Measurements from ENCODE around the gene PPP1R13B.
"Not testable (repeated sequence)": the region's sequence is repeated elsewhere in the genome, so short reads cannot be mapped to it uniquely, and the experiment has no call there.

PPP1R13B gene

DNA sequence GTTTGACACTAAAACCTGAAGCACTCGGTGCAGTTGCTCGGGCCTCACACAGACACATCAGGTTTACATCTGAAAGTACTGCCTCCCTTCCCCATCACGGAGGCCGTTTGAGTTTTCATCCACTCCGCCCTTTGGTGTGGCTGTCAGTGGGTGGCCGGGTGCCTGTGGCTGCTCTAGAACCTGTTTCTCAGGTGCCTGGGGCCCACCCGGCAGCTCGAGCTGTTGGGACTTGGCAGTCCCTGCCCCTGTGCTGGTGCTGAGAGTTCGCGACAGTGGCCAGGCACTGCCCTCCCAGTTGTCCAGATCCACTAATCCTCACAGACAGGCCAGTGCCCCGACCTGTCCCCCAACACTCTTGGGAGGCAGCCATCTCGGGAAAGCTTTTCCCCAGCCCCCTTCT lies 154.5 kb downstream of the PPP1R13B start:
- H3K9me3 ChIP-seq (replicated peaks in 1 of 11), result no peaks in the 10 kb centered on the region
- peak overlapping the region in 2 of 11 experiments; percentile 71 to 87; a peak in 4 of 22 replicates for H3K4me2 ChIP-seq
- peaks cover 51 to 97% (median 86%) of the 10 kb centered on the region in 10 experiments for H3K4me1 ChIP-seq
- no peaks in the 10 kb centered on the region for H3K27me3 ChIP-seq
- peaks cover 75 to 99% (median 95%) of the 10 kb centered on the region in 11 experiments for H4K20me1 ChIP-seq
- peak overlapping the region in 6 of 11 experiments; percentile 1 to 30 (median 18); a peak in 5 of 22 replicates for H3K9ac ChIP-seq
- peak overlapping the region in 4 of 11 experiments; percentile 42 to 69 (median 50); a peak in 5 of 22 replicates for H3K27ac ChIP-seq
- H3K36me3 ChIP-seq, result peaks cover 45 to 96% (median 66%) of the 10 kb centered on the region in 11 experiments
- TF ChIP-seq Cebpa-rat (IDR thresholded peaks at IDR 0.05), result no peak
- no peak overlapping the region for H3K4me3 ChIP-seq

DNA sequence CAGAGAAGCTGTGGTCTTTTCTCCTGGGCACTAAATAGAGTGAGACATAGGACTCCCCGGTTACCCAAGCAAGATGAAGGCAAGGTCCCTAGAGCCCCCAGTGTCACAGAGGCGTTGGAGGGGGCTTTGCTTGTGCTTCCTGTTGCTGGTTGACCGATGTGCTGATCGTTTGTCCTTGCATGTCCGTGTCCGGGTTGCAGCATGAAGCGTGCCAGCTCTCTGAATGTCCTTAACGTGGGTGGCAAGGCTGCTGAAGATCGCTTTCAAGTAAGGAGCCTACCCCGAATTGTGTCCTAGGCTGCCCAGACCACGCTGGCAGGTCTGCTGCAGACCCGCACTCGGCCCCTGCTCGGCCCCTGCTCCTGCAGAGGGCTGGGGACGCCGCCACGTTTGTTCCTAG lies 155.2 kb downstream of the PPP1R13B start:
- H3K36me3 ChIP-seq, result peaks cover 46 to 96% (median 66%) of the 10 kb centered on the region in 11 experiments

DNA sequence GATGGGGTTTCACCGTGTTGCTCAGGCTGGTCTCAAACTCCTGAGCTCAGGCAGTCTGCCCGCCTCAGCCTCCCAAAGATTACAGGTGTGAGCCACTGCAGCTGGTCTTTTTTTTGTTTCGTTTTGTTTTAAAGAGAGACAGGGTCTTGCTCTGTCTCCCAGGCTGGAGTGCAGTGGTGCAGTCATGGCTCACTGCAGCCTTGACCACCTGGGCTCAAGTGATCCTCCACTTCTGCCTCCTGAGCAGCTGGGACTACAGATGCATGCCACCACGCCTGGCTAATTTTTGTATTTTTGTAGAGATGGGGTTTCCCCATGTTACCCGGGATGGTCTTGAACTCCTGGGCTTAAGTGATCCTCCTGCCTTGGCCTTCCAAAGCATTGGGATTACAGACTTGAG lies 155.7 kb downstream of the PPP1R13B start:
- not testable (repeated sequence) for H3K9me3 ChIP-seq (replicated peaks in 1 of 11); H3K27me3 ChIP-seq; H3K4me3 ChIP-seq
- H3K9ac ChIP-seq, result peak overlapping the region in 6 of 11 experiments; percentile 1 to 58 (median 34); a peak in 7 of 22 replicates
- H4K20me1 ChIP-seq, result peaks cover 65 to 99% (median 86%) of the 10 kb centered on the region in 11 experiments
- peaks cover 49 to 96% (median 68%) of the 10 kb centered on the region in 11 experiments for H3K36me3 ChIP-seq
- H3K4me1 ChIP-seq, result peaks cover 40 to 84% (median 74%) of the 10 kb centered on the region in 10 experiments
- H3K27ac ChIP-seq, result peak overlapping the region in 5 of 11 experiments; percentile 13 to 69 (median 55); a peak in 9 of 22 replicates
- H3K4me2 ChIP-seq, result peak overlapping the region; percentile 20 to 87 (median 70); a peak in 19 of 22 replicates

More for the DNA sequence above, 155.2 kb downstream of the PPP1R13B start:
- no peak for TF ChIP-seq Cebpa-rat (IDR thresholded peaks at IDR 0.05)
- H3K27me3 ChIP-seq, result no peaks in the 10 kb centered on the region
- H3K9ac ChIP-seq, result peak overlapping the region in 7 of 11 experiments; percentile 1 to 58 (median 23); a peak in 8 of 22 replicates
- H3K4me1 ChIP-seq, result peaks cover 46 to 89% (median 79%) of the 10 kb centered on the region in 10 experiments
- H3K9me3 ChIP-seq (replicated peaks in 1 of 11), result no peaks in the 10 kb centered on the region
- peaks cover 70 to 99% (median 90%) of the 10 kb centered on the region in 11 experiments for H4K20me1 ChIP-seq
- H3K4me2 ChIP-seq, result peak overlapping the region in 10 of 11 experiments; percentile 2 to 87 (median 70); a peak in 16 of 22 replicates
- peak overlapping the region in 6 of 11 experiments; percentile 13 to 69 (median 48); a peak in 9 of 22 replicates for H3K27ac ChIP-seq
- no peak overlapping the region; a peak in 1 of 20 replicates for H3K4me3 ChIP-seq

DNA sequence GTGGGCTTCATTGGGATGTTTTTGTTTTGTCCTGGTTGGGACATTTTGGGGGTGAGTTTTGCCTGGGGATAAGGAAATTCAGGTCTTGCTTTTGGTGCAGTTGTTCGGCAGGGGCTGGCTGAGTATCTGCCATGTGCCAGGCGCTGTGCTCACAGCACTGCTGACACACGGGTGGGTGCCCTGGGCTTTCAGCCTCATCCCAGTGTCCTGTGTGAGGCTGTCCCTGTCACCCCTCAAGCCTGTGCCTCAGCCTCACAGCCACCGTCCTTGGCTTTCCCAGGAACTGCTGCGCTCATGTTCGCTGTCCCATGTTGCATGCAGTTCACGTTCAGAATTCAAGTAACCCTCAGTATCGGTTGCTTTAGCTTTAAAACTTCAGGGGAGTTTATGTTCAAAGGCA lies 157.0 kb downstream of the PPP1R13B start:
- H4K20me1 ChIP-seq, result peaks cover 63 to 100% (median 83%) of the 10 kb centered on the region in 11 experiments; a peak in 21 of 22 replicates
- H3K27ac ChIP-seq, result peak overlapping the region in 3 of 11 experiments; percentile 2 to 55 (median 18); a peak in 2 of 22 replicates
- peaks cover 61 to 100% (median 80%) of the 10 kb centered on the region in 11 experiments for H3K36me3 ChIP-seq

GRCh38 chr14:103688906-103689902 lies 158.2 kb downstream of the PPP1R13B start:
- peaks cover 64 to 100% (median 85%) of the 10 kb centered on the region in 11 experiments for H3K36me3 ChIP-seq
- no peak for TF ChIP-seq Cebpa-rat (IDR thresholded peaks at IDR 0.05)
- no peak overlapping the region for H3K27ac ChIP-seq
- peaks cover 59 to 100% (median 83%) of the 10 kb centered on the region in 11 experiments; a peak in 21 of 22 replicates for H4K20me1 ChIP-seq
- H3K9ac ChIP-seq, result 0 out of 22 replicates have a peak overlapping the region, but pooled peaks of 1 of the 11 experiments have one; percentile 21
- no peak overlapping the region for H3K4me3 ChIP-seq
- no peaks in the 10 kb centered on the region for H3K9me3 ChIP-seq (replicated peaks in 1 of 11)
- H3K4me1 ChIP-seq, result peaks cover 17 to 60% (median 50%) of the 10 kb centered on the region in 10 experiments; a peak in 19 of 20 replicates
- H3K4me2 ChIP-seq, result peak overlapping the region in 6 of 11 experiments; percentile 10 to 87 (median 73); a peak in 5 of 22 replicates
- no peaks in the 10 kb centered on the region for H3K27me3 ChIP-seq

More for the DNA sequence above, 157.0 kb downstream of the PPP1R13B start:
- Histone ChIP-seq H3K4me2 (peak overlapping the region in 9 of 11 experiments; percentile 0 to 87 (median 71); a peak in 14 of 22 replicates), H3K9me3 (replicated peaks in 1 of 11) (no peaks in the 10 kb centered on the region), H3K27me3 (no peaks in the 10 kb centered on the region), H3K4me1 (peaks cover 28 to 72% (median 61%) of the 10 kb centered on the region in 10 experiments), H3K4me3 (no peak overlapping the region), H3K9ac (peak overlapping the region in 4 of 11 experiments; percentile 2 to 14 (median 7); a peak in 1 of 22 replicates)
- no peak for TF ChIP-seq Cebpa-rat (IDR thresholded peaks at IDR 0.05)

DNA sequence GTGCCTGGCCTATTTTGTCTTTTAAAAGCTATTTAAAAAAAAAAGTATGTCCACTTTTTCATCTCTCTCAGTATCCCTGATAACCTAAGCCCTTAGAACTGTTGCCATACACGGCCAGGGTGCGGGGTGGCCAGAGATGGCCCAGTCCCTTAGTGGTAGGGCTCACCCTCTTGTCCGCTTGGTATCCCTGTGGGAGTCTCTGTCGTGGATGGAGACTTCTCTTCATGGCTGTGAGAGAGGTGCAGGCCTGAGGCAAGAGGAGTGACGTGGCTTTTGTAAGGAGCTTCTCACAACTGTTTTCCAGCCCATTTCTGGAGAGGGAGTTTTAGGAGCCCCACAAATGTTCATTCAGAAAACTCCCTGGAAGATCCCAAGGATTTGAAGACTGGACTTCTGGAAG lies 158.9 kb downstream of the PPP1R13B start:
- no peak overlapping the region for H3K27ac ChIP-seq
- H3K4me3 ChIP-seq, result no peak overlapping the region
- 0 out of 22 replicates have a peak overlapping the region, but pooled peaks of 1 of the 11 experiments have one; percentile 13 for H3K9ac ChIP-seq
- H3K9me3 ChIP-seq (replicated peaks in 1 of 11), result no peaks in the 10 kb centered on the region
- peaks cover 17 to 53% (median 42%) of the 10 kb centered on the region in 10 experiments; a peak in 19 of 20 replicates for H3K4me1 ChIP-seq
- peaks cover 55 to 100% (median 83%) of the 10 kb centered on the region in 11 experiments; a peak in 21 of 22 replicates for H4K20me1 ChIP-seq
- peaks cover 64 to 100% (median 85%) of the 10 kb centered on the region in 11 experiments for H3K36me3 ChIP-seq
- no peak overlapping the region for H3K4me2 ChIP-seq
- no peaks in the 10 kb centered on the region for H3K27me3 ChIP-seq
- no peak for TF ChIP-seq Cebpa-rat (IDR thresholded peaks at IDR 0.05)

- Histone ChIP-seq H3K9me3 (replicated peaks in 1 of 11) (no peaks in the 10 kb centered on the region), H4K20me1 (peaks cover 49 to 100% (median 83%) of the 10 kb centered on the region in 11 experiments; a peak in 21 of 22 replicates), H3K27ac (no peak overlapping the region), H3K27me3 (no peaks in the 10 kb centered on the region), H3K4me2 (no peak overlapping the region), H3K4me3 (no peak overlapping the region), H3K36me3 (peaks cover 64 to 100% (median 85%) of the 10 kb centered on the region in 11 experiments), H3K4me1 (peaks cover 17 to 46% (median 35%) of the 10 kb centered on the region in 10 experiments; a peak in 19 of 20 replicates), H3K9ac (no peak overlapping the region)
- no peak for TF ChIP-seq Cebpa-rat (IDR thresholded peaks at IDR 0.05)
Measured at GRCh38 chr14:103687712-103688111, 159.7 kb downstream of the PPP1R13B start.

DNA sequence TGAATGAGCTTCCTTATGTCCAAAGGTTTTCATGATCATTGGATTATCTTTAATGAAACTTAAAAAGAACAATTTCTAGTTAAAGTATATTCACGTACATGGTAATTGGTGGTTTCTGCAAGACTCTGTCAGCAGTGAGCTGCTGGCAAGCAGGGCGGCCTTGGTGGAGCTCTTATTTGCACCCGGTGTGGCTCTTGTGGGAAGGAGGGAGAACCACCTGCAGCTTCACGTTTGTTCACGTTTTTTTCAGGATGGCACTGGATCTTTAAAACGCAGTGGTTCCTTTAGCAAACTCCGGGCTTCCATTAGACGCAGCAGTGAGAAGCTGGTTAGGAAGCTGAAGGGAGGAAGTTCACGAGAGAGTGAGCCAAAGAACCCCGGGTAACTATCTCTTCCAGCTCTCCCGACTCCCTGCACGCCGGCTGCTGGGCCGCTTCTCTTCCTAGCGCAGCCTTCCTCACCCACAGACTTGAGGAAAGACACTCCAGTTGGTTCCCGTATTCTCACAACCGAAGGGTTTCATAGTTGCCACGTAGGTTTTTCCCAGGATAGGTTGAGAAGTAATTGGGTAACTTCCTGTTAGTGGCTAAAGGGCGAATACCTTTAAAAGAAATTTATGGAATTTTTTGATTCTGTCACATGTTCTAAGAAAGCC lies 160.4 kb downstream of the PPP1R13B start:
- Histone ChIP-seq H3K9me3 (replicated peaks in 1 of 11) (no peaks in the 10 kb centered on the region), H3K9ac (no peak overlapping the region), H3K27me3 (no peaks in the 10 kb centered on the region), H3K4me2 (no peak overlapping the region), H3K4me3 (no peak overlapping the region), H3K4me1 (peaks cover 17 to 38% (median 29%) of the 10 kb centered on the region in 10 experiments; a peak in 19 of 20 replicates), H4K20me1 (peaks cover 44 to 100% (median 76%) of the 10 kb centered on the region in 11 experiments; a peak in 21 of 22 replicates), H3K36me3 (peaks cover 70 to 100% (median 85%) of the 10 kb centered on the region in 11 experiments), H3K27ac (no peak overlapping the region)
- no peak for TF ChIP-seq Cebpa-rat (IDR thresholded peaks at IDR 0.05)
